Right lobe of liver (tissue), 4 donors: ENCODE data around the gene TIGD1.

Source experiments
- CTCF ChIP-seq, 4 donors: fragments of 200-600 bp in 3 of 4; fragments of 450-650 bp in 1 of 4; IDR thresholded peaks; one replicate each; pipeline versions ENCODE4 v1.5.1 to v1.8.0; 2016 to 2022; ENCODE audit warnings: antibody characterized with exemption in 4 of 4, mild to moderate bottlenecking in 2 of 4
- POLR2A ChIP-seq: fragments of 450-650 bp; IDR thresholded peaks from one replicate; pipeline ENCODE4 v1.6.1; 2017; ENCODE audit warnings: antibody characterized with exemption, mild to moderate bottlenecking
- donor health status: DM: no; HTN: no; CAD: no.
- donor health status: DM: no; HTN: no; CAD: no.
- donor health status: DM: no; HTN: yes; CAD: no.

GRCh38 chr2:232535761-232536530 lies 14.4 kb downstream of the TIGD1 start:
- no peak for TF ChIP-seq POLR2A
- TF ChIP-seq CTCF (IDR thresholded peaks at IDR 0.05) = no peak
